ENCODE measurements around the gene PECR. TPM values are rescaled to one million over a fixed set of nuclear protein-coding genes. Genes with fewer than 3 reads are reported as not detected.

PECR gene
- total RNA-seq, 1 donor from 2014 or later = 18.9 TPM

GRCh38 chr2:216029416-216030129 is 52.0 kb downstream of the PECR start:
- DNase-seq (no peak), ATAC-seq (no peak)
- H3K27ac ChIP-seq = no peak overlapping the region
- H3K4me3 ChIP-seq = no peak overlapping the region
- no peak for TF ChIP-seq CTCF (IDR thresholded peaks at IDR 0.05)
- H3K27me3 ChIP-seq = no peaks in the 10 kb centered on the region
- intact Hi-C loops (cut with DNase I) = no loop called here
- peaks cover 8% of the 10 kb centered on the region for H3K36me3 ChIP-seq
- no peaks in the 10 kb centered on the region for H3K9me3 ChIP-seq
- H3K4me1 ChIP-seq = peaks cover 5% of the 10 kb centered on the region

GRCh38 chr2:216024779-216025336 is 56.8 kb downstream of the PECR start:
- intact Hi-C loops (cut with DNase I) = no loop called here
- H3K4me1 ChIP-seq = peaks cover 5% of the 10 kb centered on the region
- H3K27me3 ChIP-seq = no peaks in the 10 kb centered on the region
- H3K36me3 ChIP-seq = peaks cover 8% of the 10 kb centered on the region
- no peak overlapping the region for H3K4me3 ChIP-seq
- no peak for TF ChIP-seq CTCF (IDR thresholded peaks at IDR 0.05)
- H3K27ac ChIP-seq = no peak overlapping the region
- H3K9me3 ChIP-seq = no peaks in the 10 kb centered on the region
- DNase-seq (no peak), ATAC-seq (no peak)

GRCh38 chr2:216023055-216023648 is 58.5 kb downstream of the PECR start:
- peak; percentile 86 for ATAC-seq

GRCh38 chr2:216021768-216022565 is 59.6 kb downstream of the PECR start:
- intact Hi-C loops (cut with DNase I) = no loop called here
- ATAC-seq (no peak), DNase-seq (no peak)
- Histone ChIP-seq H3K4me1 (peaks cover 5% of the 10 kb centered on the region), H3K27ac (no peak overlapping the region), H3K36me3 (no peaks in the 10 kb centered on the region), H3K27me3 (no peaks in the 10 kb centered on the region), H3K9me3 (no peaks in the 10 kb centered on the region), H3K4me3 (no peak overlapping the region)
- TF ChIP-seq CTCF (IDR thresholded peaks at IDR 0.05) = no peak

More at GRCh38 chr2:216023055-216023648, 58.5 kb downstream of the PECR start:
- peak; percentile 65 for TF ChIP-seq CTCF (IDR thresholded peaks at IDR 0.05)
- H3K4me3 ChIP-seq = no peak overlapping the region
- peaks cover 5% of the 10 kb centered on the region for H3K4me1 ChIP-seq
- H3K27me3 ChIP-seq = no peaks in the 10 kb centered on the region
- H3K27ac ChIP-seq = no peak overlapping the region
- H3K9me3 ChIP-seq = no peaks in the 10 kb centered on the region
- intact Hi-C loops (cut with DNase I) = no loop called here
- DNase-seq = no peak
- H3K36me3 ChIP-seq = no peaks in the 10 kb centered on the region

DNA sequence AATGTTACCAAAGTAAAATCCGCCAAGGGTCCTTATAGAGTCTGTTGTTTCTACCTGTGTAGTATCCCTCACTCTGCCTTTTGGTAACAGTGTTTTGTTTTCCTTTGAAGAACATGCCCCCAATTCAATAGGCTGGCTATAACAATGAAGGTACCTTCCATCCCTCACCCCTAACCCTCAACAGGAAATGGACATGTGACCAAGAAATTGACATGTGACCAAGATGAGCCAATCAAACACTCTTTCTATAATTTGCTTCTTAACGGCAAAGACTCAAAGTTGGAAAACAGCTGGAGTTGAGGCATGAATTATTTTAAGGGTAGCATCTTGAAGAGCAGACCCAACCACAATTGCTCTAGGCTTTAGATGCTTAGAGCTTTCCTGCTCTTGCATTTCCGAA is 62.9 kb downstream of the PECR start:
- DNase-seq (no peak), ATAC-seq (no peak)
- H3K9me3 ChIP-seq = no peaks in the 10 kb centered on the region
- H3K36me3 ChIP-seq = no peaks in the 10 kb centered on the region
- H3K27me3 ChIP-seq = no peaks in the 10 kb centered on the region
- no peak overlapping the region for H3K27ac ChIP-seq
- peaks cover 4% of the 10 kb centered on the region for H3K4me1 ChIP-seq
- TF ChIP-seq CTCF (IDR thresholded peaks at IDR 0.05) = no peak
- intact Hi-C loops (cut with DNase I) = no loop called here
- H3K4me3 ChIP-seq = no peak overlapping the region

All from upper lobe of right lung (tissue), 1 donor.